HCT116 (cell line): ENCODE measurements around the gene GALC. TPM values are rescaled to one million over a fixed set of nuclear protein-coding genes. Genes with fewer than 3 reads are reported as not detected.

Experiments
- ATAC-seq: fragments of 200-7000 bp; cut with Tn5 transposase; 2 replicates; pipeline ENCODE4 v1.9.1; 2020; ENCODE audit warnings: mild to moderate bottlenecking, moderate library complexity
- BruUV-seq: library from RNA; stranded (reverse); fragments of 400-500 nt; replicated peaks from 2 replicates; lab custom pipeline; 2021; lab: Mats Ljungman, UMichigan
- CTCF ChIA-PET: fragments of 300-600 bp; sonication (Branson Sonifier 250); formaldehyde crosslinking; loops from one replicate; lab custom pipeline; 2021; ENCODE audit warnings: antibody characterized with exemption; lab: Charles Lee
- POLR2A ChIA-PET: fragments of 300-600, 350-600 bp; sonication (Branson Sonifier 250); formaldehyde crosslinking; loops from one replicate; lab custom pipeline; 2021; ENCODE audit warnings: antibody characterized with exemption; lab: Charles Lee
- RAD21 ChIA-PET, 2 experiments: fragments of 300-600 bp; sonication (Branson Sonifier 250); formaldehyde crosslinking; loops; one replicate each; lab custom pipeline; 2023; ENCODE audit warnings: low total read pairs in 2 of 2; ENCODE audit not compliant: uncharacterized antibody in 2 of 2, unreplicated experiment in 2 of 2, low non-redundant PET in 1 of 2; lab: Charles Lee
- DNase-seq: peaks from one replicate; pipeline ENCODE4 v3.0.0-alpha.2; 2010; ENCODE audit warnings: low read depth, low spot score
- H2AFZ ChIP-seq: fragments of 200-600 bp; shearing (Covaris generic), sonication (generic); 2 replicates; pipeline ENCODE4 v1.6.1; 2017; ENCODE audit warnings: low read depth, mixed run types, mixed read lengths, antibody characterized with exemption, low read length; ENCODE audit not compliant: poor library complexity, severe bottlenecking
- H3K27ac ChIP-seq: 2 replicates; pipeline ENCODE4 v1.5.1; 2012; ENCODE audit warnings: low read depth, low read length
- H3K27me3 ChIP-seq: fragments of 200-600 bp; sonication (generic); 2 replicates; pipeline ENCODE4 v1.6.1; 2016; ENCODE audit warnings: mixed run types, low read length, mixed read lengths; ENCODE audit not compliant: insufficient read depth
- H3K36me3 ChIP-seq, 2 experiments: fragments of 200-500 bp in 1 of 2; fragments of 200-600 bp in 1 of 2; sonication (Bioruptor generic) in 1 of 2; sonication (generic) in 1 of 2; 2 replicates each; pipeline versions ENCODE4 v1.5.1 to v1.6.1; 2014 to 2016; ENCODE audit warnings: low read length in 2 of 2, inconsistent platforms in 1 of 2, mixed read lengths in 1 of 2, mixed run types in 1 of 2; ENCODE audit not compliant: insufficient read depth in 2 of 2, control insufficient read depth in 1 of 2
- H3K4me1 ChIP-seq, 2 experiments: fragments of 200-600 bp in 1 of 2; sonication (generic) in 1 of 2; 2 replicates each; pipeline versions ENCODE4 v1.5.1 to v1.6.1; 2012 to 2017; ENCODE audit warnings: low read length in 2 of 2, inconsistent platforms in 1 of 2, mild to moderate bottlenecking in 1 of 2, mixed read lengths in 1 of 2, mixed run types in 1 of 2, moderate library complexity in 1 of 2; ENCODE audit not compliant: insufficient read depth in 2 of 2, control insufficient read depth in 1 of 2
- H3K4me2 ChIP-seq: fragments of 200-600 bp; sonication (generic); 2 replicates; pipeline ENCODE4 v1.6.1; 2017; ENCODE audit warnings: mixed run types, low read length, mixed read lengths
- H3K4me3 ChIP-seq, 2 experiments: fragments of 200-600 bp in 1 of 2; sonication (generic) in 1 of 2; replicated peaks in 1 of 2; 2 replicates each; pipeline ENCODE4 v1.5.1; 2011 to 2016; ENCODE audit warnings: low read length in 2 of 2, control low read depth in 1 of 2, low read depth in 1 of 2, mild to moderate bottlenecking in 1 of 2, mixed read lengths in 1 of 2, mixed run types in 1 of 2
- H3K79me2 ChIP-seq: fragments of 200-600 bp; sonication (generic); 2 replicates; pipeline ENCODE4 v1.6.1; 2017; ENCODE audit warnings: mild to moderate bottlenecking, mixed run types, low read length, moderate library complexity, mixed read lengths; ENCODE audit not compliant: insufficient read depth
- H3K9ac ChIP-seq: fragments of 200-600 bp; sonication (generic); 2 replicates; pipeline ENCODE4 v1.6.1; 2016; ENCODE audit warnings: low read length, mixed read lengths
- H3K9me2 ChIP-seq: fragments of 200-600 bp; sonication (generic), shearing (Covaris generic); 2 replicates; pipeline ENCODE4 v1.6.1; 2017; ENCODE audit warnings: mixed run types, mild to moderate bottlenecking, moderate library complexity; ENCODE audit not compliant: insufficient read depth
- H3K9me3 ChIP-seq, 2 experiments: fragments of 200-500 bp in 1 of 2; fragments of 200-600 bp in 1 of 2; sonication (Bioruptor generic) in 1 of 2; sonication (generic) in 1 of 2; 2 replicates each; pipeline ENCODE4 v1.6.1; 2014 to 2017; ENCODE audit warnings: low read length in 2 of 2, mixed read lengths in 2 of 2, inconsistent platforms in 1 of 2, low read depth in 1 of 2, mild to moderate bottlenecking in 1 of 2, mixed run types in 1 of 2, moderate library complexity in 1 of 2; ENCODE audit not compliant: control insufficient read depth in 1 of 2, insufficient read depth in 1 of 2
- H4K20me1 ChIP-seq: fragments of 200-600 bp; sonication (generic), shearing (Covaris generic); 2 replicates; pipeline ENCODE4 v1.6.1; 2017; ENCODE audit warnings: mixed run types, mild to moderate bottlenecking, moderate library complexity; ENCODE audit not compliant: insufficient read depth
- CEBPB ChIP-seq: IDR thresholded peaks from 2 replicates; pipeline ENCODE4 v1.6.1; 2012; ENCODE audit warnings: low read depth
- CTCF ChIP-seq, 3 experiments: fragments of 200-600 bp in 1 of 3; sonication (generic) in 1 of 3; IDR thresholded peaks in 2 of 3; conservative IDR thresholded peaks in 1 of 3; 2 replicates each; pipeline ENCODE4 v1.5.1; 2012 to 2017; ENCODE audit warnings: low read depth in 2 of 3, low read length in 2 of 3, antibody characterized with exemption in 1 of 3, borderline replicate concordance in 1 of 3, control low read depth in 1 of 3, mild to moderate bottlenecking in 1 of 3, mixed read lengths in 1 of 3, mixed run types in 1 of 3, moderate library complexity in 1 of 3; ENCODE audit not compliant: insufficient read depth in 1 of 3
- EGR1 ChIP-seq: IDR thresholded peaks from 2 replicates; pipeline ENCODE4 v1.6.1; 2012; ENCODE audit warnings: low read depth
- EZH2 ChIP-seq: fragments of 200-600 bp; sonication (generic); IDR thresholded peaks from 2 replicates; pipeline ENCODE4 v1.6.1; 2017; ENCODE audit warnings: antibody characterized with exemption, mixed run types
- EZH2phosphoT487 ChIP-seq: fragments of 200-600 bp; IDR thresholded peaks from 2 replicates; pipeline ENCODE4 v1.6.1; 2018; ENCODE audit warnings: antibody characterized with exemption, borderline replicate concordance
- FOSL1 ChIP-seq: IDR thresholded peaks from 2 replicates; pipeline ENCODE4 v1.6.1; 2012; ENCODE audit warnings: low read depth
- POLR2AphosphoS5 ChIP-seq: IDR thresholded peaks from 2 replicates; pipeline ENCODE4 v1.6.1; 2011; ENCODE audit warnings: mild to moderate bottlenecking, low read depth, low read length, moderate library complexity
- RAD21 ChIP-seq: IDR thresholded peaks from 2 replicates; pipeline ENCODE4 v1.6.1; 2012; ENCODE audit warnings: low read depth, mild to moderate bottlenecking
- SIN3A ChIP-seq: IDR thresholded peaks from 2 replicates; pipeline ENCODE4 v1.6.1; 2012; ENCODE audit warnings: low read depth
- SP1 ChIP-seq: IDR thresholded peaks from 2 replicates; pipeline ENCODE4 v1.6.1; 2012; ENCODE audit warnings: low read depth
- SRF ChIP-seq: IDR thresholded peaks from 2 replicates; pipeline ENCODE4 v1.6.1; 2012; ENCODE audit warnings: low read depth
- TCF7L2 ChIP-seq: IDR thresholded peaks from 2 replicates; pipeline ENCODE4 v1.7.0; 2011; ENCODE audit warnings: borderline replicate concordance, inconsistent platforms; ENCODE audit not compliant: insufficient read depth, insufficient read length; ENCODE audit errors: extremely low read depth
- YY1 ChIP-seq: IDR thresholded peaks from 2 replicates; pipeline ENCODE4 v1.6.1; 2011; ENCODE audit warnings: low read length, low read depth, moderate library complexity, mild to moderate bottlenecking; ENCODE audit not compliant: insufficient replicate concordance; ENCODE audit errors: extremely low read depth
- ZBTB33 ChIP-seq: IDR thresholded peaks from 2 replicates; pipeline ENCODE4 v1.6.1; 2011; ENCODE audit warnings: mild to moderate bottlenecking, low read length, moderate library complexity; ENCODE audit not compliant: insufficient replicate concordance; ENCODE audit errors: extremely low read depth
- ZFX ChIP-seq: fragments of 450-650 bp; IDR thresholded peaks from 2 replicates; pipeline ENCODE4 v1.6.1; 2017
- ZNF274 ChIP-seq: fragments of 200-500 bp; sonication (Bioruptor generic); IDR thresholded peaks from 2 replicates; pipeline ENCODE4 v1.6.1; 2014; ENCODE audit warnings: mild to moderate bottlenecking, low read depth, low read length, inconsistent platforms
- intact Hi-C: fragments of 100-400 bp; cut with micrococcal nuclease; formaldehyde crosslinking; loops from 2 replicates; pipeline ENCODE4 v1.10.0; 2022
- total RNA-seq: library from RNA; stranded (reverse); gene quantifications from one replicate; pipeline ENCODE4 v1.2.1, GENCODE V29; 2021; ENCODE audit not compliant: unreplicated experiment
- TF ChIP-seq, protein P1 (sequence below): IDR thresholded peaks from 2 replicates; pipeline ENCODE4 v1.6.1; 2012
- TF ChIP-seq, protein P2 (sequence below): IDR thresholded peaks from 2 replicates; pipeline ENCODE4 v1.6.1; 2012

GALC gene
- total RNA-seq, 1 experiment from 2014 or later = 0.59 TPM

DNA sequence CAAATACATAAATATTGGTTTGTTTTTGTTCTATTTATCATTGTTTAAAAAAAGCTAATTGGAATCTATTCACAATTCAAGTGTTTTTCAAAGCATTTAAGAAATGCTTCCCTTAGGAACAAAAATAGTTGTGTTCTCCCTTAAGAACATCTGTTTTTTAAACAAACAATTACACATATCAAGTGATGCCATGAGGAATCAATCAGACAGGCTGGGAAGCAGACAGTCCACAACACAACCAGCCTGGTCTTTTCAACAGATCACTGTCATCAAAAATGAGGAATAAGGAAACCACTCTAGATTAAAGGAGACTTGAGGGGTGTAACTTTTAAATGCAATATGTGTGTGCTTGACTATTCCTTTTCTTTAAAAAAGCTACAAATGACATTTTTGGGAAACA is 25.5 kb downstream of the GALC start:
- no peak for TF ChIP-seq POLR2AphosphoS5
- TF ChIP-seq, protein P1, sequence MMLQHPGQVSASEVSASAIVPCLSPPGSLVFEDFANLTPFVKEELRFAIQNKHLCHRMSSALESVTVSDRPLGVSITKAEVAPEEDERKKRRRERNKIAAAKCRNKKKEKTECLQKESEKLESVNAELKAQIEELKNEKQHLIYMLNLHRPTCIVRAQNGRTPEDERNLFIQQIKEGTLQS = no peak
- TF ChIP-seq CTCF (IDR thresholded peaks at IDR 0.05 in 2 of 3, conservative IDR thresholded peaks at IDR 0.05 in 1 of 3; ENCODE audit: borderline replicate concordance in 1 of 3, insufficient read depth in 1 of 3, low read depth in 2 of 3, low read length in 2 of 3) = no peak
- TF ChIP-seq EGR1 = no peak
- no peak for TF ChIP-seq ZBTB33
- TF ChIP-seq RAD21 = no peak
- no peak for TF ChIP-seq EZH2phosphoT487
- TF ChIP-seq ZNF274 = no peak
- TF ChIP-seq, protein P2, sequence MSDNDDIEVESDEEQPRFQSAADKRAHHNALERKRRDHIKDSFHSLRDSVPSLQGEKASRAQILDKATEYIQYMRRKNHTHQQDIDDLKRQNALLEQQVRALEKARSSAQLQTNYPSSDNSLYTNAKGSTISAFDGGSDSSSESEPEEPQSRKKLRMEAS = no peak
- TF ChIP-seq TCF7L2 = no peak
- TF ChIP-seq CEBPB = no peak
- no peak for TF ChIP-seq SP1
- TF ChIP-seq SRF = no peak
- no peak for TF ChIP-seq EZH2
- no peak for TF ChIP-seq FOSL1
- no peak for TF ChIP-seq ZFX
- TF ChIP-seq SIN3A = no peak
- TF ChIP-seq YY1 = no peak
- TF ChIP-seq, all 23 proteins: peak for 0
- H3K79me2 ChIP-seq = no peaks in the 10 kb centered on the region
- no peak overlapping the region for H3K4me2 ChIP-seq
- no peaks in the 10 kb centered on the region; the same call in 1 of the 2 replicates for H4K20me1 ChIP-seq
- ChIA-PET POLR2A (no interaction called here), RAD21 (no interaction called here), CTCF (no interaction called here)
- H3K4me1 ChIP-seq = no peaks in the 10 kb centered on the region
- H3K27me3 ChIP-seq = no peaks in the 10 kb centered on the region
- DNase-seq (no peak), ATAC-seq (no peak)
- intact Hi-C loops = no loop called here
- no peak overlapping the region for H3K4me3 ChIP-seq
- H3K9me3 ChIP-seq = no peaks in the 10 kb centered on the region
- no peak overlapping the region for H3K9ac ChIP-seq
- no peaks in the 10 kb centered on the region for H3K36me3 ChIP-seq
- H2AFZ ChIP-seq = no peak overlapping the region
- no peaks in the 10 kb centered on the region for H3K9me2 ChIP-seq
- no peak overlapping the region for H3K27ac ChIP-seq
- no TSS peak for BruUV-seq
